ENCODE results near the gene TP53I13. TPM values are rescaled to one million over a fixed set of nuclear protein-coding genes. Genes with fewer than 3 reads are reported as not detected.
A peak's percentile ranks its signal among the peaks of the same experiment; 100 is the strongest.

Gene TP53I13
- total and polyA plus RNA-seq, 2 donors (not counting 3 experiments of a cell fraction or from before 2014, with no cell fraction given): 41.1 to 42.7 TPM

DNA sequence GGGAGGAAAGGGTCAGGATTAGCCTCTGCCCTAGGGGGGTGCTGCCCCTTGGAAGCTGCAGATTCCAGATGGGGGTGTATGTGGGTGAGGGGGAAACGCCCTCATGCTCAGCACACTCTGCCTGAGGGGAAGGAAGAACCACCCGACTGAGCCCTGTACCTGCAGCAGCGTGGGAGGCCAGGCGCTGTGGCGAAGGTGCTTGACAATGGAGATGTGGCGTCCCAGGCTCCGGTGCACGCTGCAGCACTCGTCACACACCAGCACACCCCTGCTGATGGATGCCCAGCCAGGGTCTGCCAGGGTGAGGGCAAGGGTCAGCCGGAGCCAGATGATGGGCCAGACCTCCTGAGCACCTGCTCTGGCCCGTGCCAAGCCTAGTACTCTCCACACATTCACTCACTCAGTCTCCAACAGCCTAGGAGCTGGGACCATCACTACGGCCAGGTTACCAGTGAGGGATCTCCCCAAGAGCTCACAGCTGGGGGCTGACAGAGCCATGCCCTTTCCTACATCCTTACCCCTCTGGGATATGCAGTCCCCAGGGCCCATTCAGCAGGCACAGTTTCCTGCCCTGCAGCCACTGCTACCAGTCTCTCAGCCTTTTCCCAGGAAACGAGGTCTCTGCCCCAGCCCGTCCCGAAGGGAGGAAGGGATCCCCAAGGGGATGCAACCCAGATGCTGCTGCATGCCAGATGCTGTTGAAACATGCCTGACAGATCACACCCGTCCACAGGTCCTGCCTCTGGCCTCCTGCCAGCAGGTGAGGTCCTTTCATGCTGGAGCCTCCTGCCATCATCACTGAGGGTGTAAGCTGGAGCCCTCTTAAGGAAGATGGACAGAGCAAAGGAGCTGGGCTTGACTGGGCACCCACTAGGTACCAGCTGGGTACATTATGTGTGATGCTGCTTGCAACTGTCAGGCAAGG is 15.1 kb downstream of the TP53I13 start:
- BruUV-seq (replicated peaks): no TSS peak
- no peak overlapping the region for H2AFZ ChIP-seq (ENCODE audit: low read depth, low read length)
- ChIA-PET CTCF (interaction anchor here (4.3 to 9.4 kb wide), 2 partner anchors 9 to 33 kb away, joined by 113 to 152 read pairs; partner anchors contain the start of gene ANKRD13B), POLR2A (no interaction called here)
- H3K27ac ChIP-seq (ENCODE audit: insufficient read depth, low read depth, low read length): peak overlapping the region; percentile 96
- peaks cover 15 to 26% of the 10 kb centered on the region in 2 experiments for H3K36me3 ChIP-seq (ENCODE audit: control insufficient read depth in 2 of 2, extremely low read depth in 1 of 2, insufficient read depth in 2 of 2, low read length in 2 of 2)
- TF ChIP-seq POLR2AphosphoS5 (IDR thresholded peaks at IDR 0.05; ENCODE audit: insufficient read depth, low read depth, low read length): no peak
- no peak for TF ChIP-seq MAX (IDR thresholded peaks at IDR 0.05; ENCODE audit: insufficient read depth, insufficient read length)
- TF ChIP-seq MYC (IDR thresholded peaks at IDR 0.05; ENCODE audit: low read depth, low read length): no peak
- TF ChIP-seq FOS (IDR thresholded peaks at IDR 0.05; ENCODE audit: borderline replicate concordance, insufficient read depth, low read length): no peak
- TF ChIP-seq JUN (IDR thresholded peaks at IDR 0.05; ENCODE audit: borderline replicate concordance, insufficient read depth, insufficient read length, low read depth): no peak
- no peak for TF ChIP-seq EZH2 (IDR thresholded peaks at IDR 0.05; ENCODE audit: borderline replicate concordance, low read depth, low read length, severe bottlenecking)
- TF ChIP-seq CTCF (IDR thresholded peaks at IDR 0.05; ENCODE audit: extremely low read depth in 1 of 2, insufficient read depth in 1 of 2, low read depth in 1 of 2, low read length in 2 of 2): no peak
- no peak for TF ChIP-seq POLR2A (IDR thresholded peaks at IDR 0.05; ENCODE audit: low read depth, low read length)
- no peak for TF ChIP-seq GATA2 (IDR thresholded peaks at IDR 0.05; ENCODE audit: insufficient read depth, insufficient read length, low read depth, low read length)
- DNase-seq (ENCODE audit: low read depth, low spot score): no peak
- peaks cover 72% of the 10 kb centered on the region for H3K79me2 ChIP-seq (ENCODE audit: control insufficient read depth, insufficient read depth, low read length)
- FAIRE-seq: peak; percentile 12
- no peaks in the 10 kb centered on the region for H3K9me3 ChIP-seq (replicated peaks; ENCODE audit: control insufficient read depth, insufficient read depth, low read length)
- H3K4me3 ChIP-seq (replicated peaks in 1 of 3; ENCODE audit: insufficient read depth in 1 of 3, low read depth in 1 of 3, low read length in 3 of 3): no peak overlapping the region
- intact Hi-C loops (cut with micrococcal nuclease) (no loop called here), dilution Hi-C loops (cut with MboI; ENCODE audit: extremely low pct_ligation_motif_present, low sequenced_read_pairs) (no loop called here)
- no peaks in the 10 kb centered on the region for H3K9me1 ChIP-seq (replicated peaks; ENCODE audit: control insufficient read depth, extremely low read depth, insufficient read depth, low read length)
- no peak overlapping the region for H3K4me2 ChIP-seq (ENCODE audit: insufficient read depth, low read length)
- H3K27me3 ChIP-seq (ENCODE audit: control insufficient read depth in 2 of 2, insufficient read depth in 2 of 2, low read length in 2 of 2): no peaks in the 10 kb centered on the region
- no peak overlapping the region for H3K9ac ChIP-seq (replicated peaks; ENCODE audit: extremely low read depth, insufficient read depth, low read length)
- peaks cover 45% of the 10 kb centered on the region for H3K4me1 ChIP-seq (ENCODE audit: control insufficient read depth, extremely low read depth, insufficient read depth, low read length)
- no peaks in the 10 kb centered on the region for H4K20me1 ChIP-seq (replicated peaks; ENCODE audit: control insufficient read depth, extremely low read depth, insufficient read depth, low read length)
